Neural crest cell (in vitro differentiated cells): ENCODE results near the gene TTC7B. TPM values are rescaled to one million over a fixed set of nuclear protein-coding genes. Genes with fewer than 3 reads are reported as not detected.

Experiments used
- DNase-seq: peaks from one replicate; pipeline ENCODE4 v3.0.0; 2021; ENCODE audit warnings: low read depth, mixed read lengths, low spot score
- H3K27ac Mint-ChIP-seq: one replicate; pipeline ENCODE4 v1.8.0; 2021; ENCODE audit warnings: mild to moderate bottlenecking, mixed read lengths; ENCODE audit not compliant: unreplicated experiment
- H3K27me3 Mint-ChIP-seq: 2 replicates; pipeline ENCODE4 v1.8.0; 2021; ENCODE audit warnings: low read depth, mild to moderate bottlenecking, mixed read lengths
- H3K36me3 Mint-ChIP-seq: 2 replicates; pipeline ENCODE4 v1.8.0; 2021; ENCODE audit warnings: low read depth, mild to moderate bottlenecking, mixed read lengths
- H3K4me1 Mint-ChIP-seq: 2 replicates; pipeline ENCODE4 v1.8.0; 2021; ENCODE audit warnings: mixed read lengths
- H3K4me3 Mint-ChIP-seq: one replicate; pipeline ENCODE4 v1.8.0; 2021; ENCODE audit warnings: mild to moderate bottlenecking, mixed read lengths
- H3K9me3 Mint-ChIP-seq: 2 replicates; pipeline ENCODE4 v1.8.0; 2021; ENCODE audit warnings: mixed read lengths
- CTCF ChIP-seq: fragments of 200-600 bp; sonication (generic); conservative IDR thresholded peaks from 2 replicates; pipeline ENCODE4 v1.5.0; 2021; ENCODE audit warnings: antibody characterized with exemption, mild to moderate bottlenecking
- total RNA-seq: library from RNA; stranded (reverse); gene quantifications from 2 replicates; pipeline ENCODE4 v1.2.1, GENCODE V29; 2021

TTC7B gene
- total RNA-seq, 1 donor from 2014 or later = 56.4 TPM

GRCh38 chr14:90500665-90501370 is 315.4 kb downstream of the TTC7B start:
- Mint-ChIP-seq H3K9me3 (peaks cover 3% of the 10 kb centered on the region), H3K4me3 (no peak overlapping the region), H3K27ac (no peak overlapping the region), H3K27me3 (peaks cover 50% of the 10 kb centered on the region), H3K4me1 (no peaks in the 10 kb centered on the region), H3K36me3 (no peaks in the 10 kb centered on the region)
- DNase-seq = no peak
- TF ChIP-seq CTCF = no peak

- DNase-seq = no peak
Observed at GRCh38 chr14:90499908-90500664, 316.1 kb downstream of the TTC7B start.

GRCh38 chr14:90499121-90499520 is 317.1 kb downstream of the TTC7B start:
- no peak for DNase-seq
- Mint-ChIP-seq H3K27ac (peak overlapping the region; percentile 53), H3K36me3 (no peaks in the 10 kb centered on the region), H3K27me3 (peaks cover 36% of the 10 kb centered on the region), H3K4me3 (no peak overlapping the region), H3K9me3 (peaks cover 6% of the 10 kb centered on the region), H3K4me1 (peaks cover 5% of the 10 kb centered on the region)
- TF ChIP-seq CTCF = no peak

More at GRCh38 chr14:90499908-90500664, 316.1 kb downstream of the TTC7B start:
- TF ChIP-seq CTCF = no peak
- H3K36me3 Mint-ChIP-seq = no peaks in the 10 kb centered on the region
- no peak overlapping the region for H3K27ac Mint-ChIP-seq
- H3K9me3 Mint-ChIP-seq = peaks cover 6% of the 10 kb centered on the region
- H3K4me3 Mint-ChIP-seq = no peak overlapping the region
- H3K4me1 Mint-ChIP-seq = peaks cover 4% of the 10 kb centered on the region
- peaks cover 44% of the 10 kb centered on the region for H3K27me3 Mint-ChIP-seq

- Mint-ChIP-seq H3K9me3 (peaks cover 6% of the 10 kb centered on the region), H3K4me3 (no peak overlapping the region), H3K27me3 (peaks cover 36% of the 10 kb centered on the region), H3K4me1 (peaks cover 7% of the 10 kb centered on the region), H3K27ac (no peak overlapping the region), H3K36me3 (no peaks in the 10 kb centered on the region)
- no peak for TF ChIP-seq CTCF
- DNase-seq = no peak
Observed at GRCh38 chr14:90498198-90498597, 318.0 kb downstream of the TTC7B start.

GRCh38 chr14:90496379-90496778 is 319.9 kb downstream of the TTC7B start:
- H3K4me3 Mint-ChIP-seq = no peak overlapping the region
- H3K27me3 Mint-ChIP-seq = peaks cover 23% of the 10 kb centered on the region
- no peak for DNase-seq
- no peak for TF ChIP-seq CTCF
- H3K27ac Mint-ChIP-seq = no peak overlapping the region
- peaks cover 19% of the 10 kb centered on the region for H3K4me1 Mint-ChIP-seq
- no peaks in the 10 kb centered on the region for H3K36me3 Mint-ChIP-seq
- H3K9me3 Mint-ChIP-seq = peaks cover 6% of the 10 kb centered on the region
